NCI-H526 treated with DMSO at 0.1 percent for 48 hours (cell line): ENCODE data around the gene CCSER1.
"Not testable (repeated sequence)": the region's sequence is repeated elsewhere in the genome, so short reads cannot be mapped to it uniquely, and the experiment has no call there.

Source experiments
- DNase-seq: peaks from one replicate; lab custom pipeline; 2025; lab: John Stamatoyannopoulos, UW

Gene CCSER1

GRCh38 chr4:91592125-91592524 lies 1464.9 kb downstream of the CCSER1 start:
- DNase-seq, result no peak

- no peak for DNase-seq
Measured at GRCh38 chr4:91596718-91597117, 1469.5 kb downstream of the CCSER1 start.

GRCh38 chr4:91598696-91599095 lies 1471.5 kb downstream of the CCSER1 start:
- DNase-seq, result no peak

GRCh38 chr4:91600301-91600700 lies 1473.1 kb downstream of the CCSER1 start:
- DNase-seq, result no peak

- DNase-seq, result no peak
Measured at GRCh38 chr4:91601401-91601800, 1474.2 kb downstream of the CCSER1 start.

GRCh38 chr4:91611782-91612181 lies 1484.6 kb downstream of the CCSER1 start:
- DNase-seq, result no peak

GRCh38 chr4:91620952-91621351 lies 1493.8 kb downstream of the CCSER1 start:
- no peak for DNase-seq

GRCh38 chr4:91621446-91621845 lies 1494.3 kb downstream of the CCSER1 start:
- no peak for DNase-seq

- DNase-seq, result no peak
Measured at GRCh38 chr4:91622925-91623602, 1495.9 kb downstream of the CCSER1 start.

GRCh38 chr4:91623603-91623967 lies 1496.4 kb downstream of the CCSER1 start:
- not testable (repeated sequence) for DNase-seq

GRCh38 chr4:91630054-91630453 lies 1502.9 kb downstream of the CCSER1 start:
- DNase-seq, result no peak

- no peak for DNase-seq
Measured at GRCh38 chr4:91630764-91631163, 1503.6 kb downstream of the CCSER1 start.

GRCh38 chr4:91631335-91631734 lies 1504.1 kb downstream of the CCSER1 start:
- DNase-seq, result no peak

GRCh38 chr4:91636083-91636482 lies 1508.9 kb downstream of the CCSER1 start:
- no peak for DNase-seq
